ENCODE data around the gene CFAP45. TPM values are rescaled to one million over a fixed set of nuclear protein-coding genes. Genes with fewer than 3 reads are reported as not detected.

Gene CFAP45
- under 1 TPM in 1 of 4 donors, not detected in 3; 0.42 TPM for total RNA-seq
- polyA plus RNA-seq, result under 1 TPM; 0.04 to 0.25 (median 0.13) TPM
- long read RNA-seq, donor 1, result 0 reads
- long read RNA-seq, donor 2, partial matches to known transcripts, result 0 of 1 reads
- long read RNA-seq, donor 2, other reads (novel, unspliced or antisense), result 1 of 1 reads

- Histone ChIP-seq H3K36me3 (ENCODE audit: insufficient read depth in 1 of 2, low read depth in 1 of 2) (no peaks in the 10 kb centered on the region), H3K9me3 (no peaks in the 10 kb centered on the region), H3K27ac (no peak within 1 kb of the TSS), H3K4me3 (no peak within 1 kb of the TSS), H3K4me1 (peaks cover 4% of the 10 kb centered on the region), H3K27me3 (ENCODE audit: insufficient read depth in 3 of 3, low read length in 2 of 3) (peaks cover 0 to 6% (median 0%) of the 10 kb centered on the region in 3 donors)
- peak; percentile 76 to 82 for DNase-seq
- no peak for TF ChIP-seq CTCF (IDR thresholded peaks at IDR 0.05)
- WGBS, 3 donors, result 15 to 20% (median 20%) methylated on average over 30 of the region's 30 CpGs
- intact Hi-C loops (cut with DNase I), result no loop called here
- peak; percentile 46 to 74 (median 58) for ATAC-seq
Measured at GRCh38 chr1:159900086-159900680, at the start of gene CFAP45. TSS of gene CFAP45 (minus strand) at chr1:159900165. CDS start at chr1:159900098, 67 bp downstream.

GRCh38 chr1:159949123-159949522 is 49.2 kb upstream of the CFAP45 start:
- H3K9me3 ChIP-seq, result no peaks in the 10 kb centered on the region
- H3K27ac ChIP-seq, result no peak overlapping the region
- no peaks in the 10 kb centered on the region for H3K4me1 ChIP-seq
- H3K27me3 ChIP-seq (ENCODE audit: insufficient read depth in 3 of 3, low read length in 2 of 3), result peaks cover 0 to 33% (median 4%) of the 10 kb centered on the region in 3 donors
- no peak for TF ChIP-seq CTCF (IDR thresholded peaks at IDR 0.05)
- intact Hi-C loops (cut with DNase I), result no loop called here
- WGBS, 3 donors, result 74 to 83% (median 77%) methylated on average over 6 of the region's 6 CpGs
- DNase-seq (no peak), ATAC-seq (no peak)
- H3K4me3 ChIP-seq, result no peak overlapping the region
- H3K36me3 ChIP-seq (ENCODE audit: insufficient read depth in 1 of 2, low read depth in 1 of 2), result no peaks in the 10 kb centered on the region

- TF ChIP-seq CTCF (IDR thresholded peaks at IDR 0.05), result no peak
- DNase-seq, result no peak
- intact Hi-C loops (cut with DNase I), result no loop called here
Measured at GRCh38 chr1:159947942-159948341, 48.0 kb upstream of the CFAP45 start.

GRCh38 chr1:159946242-159947187 is 46.5 kb upstream of the CFAP45 start:
- H3K9me3 ChIP-seq, result no peaks in the 10 kb centered on the region
- no peaks in the 10 kb centered on the region for H3K36me3 ChIP-seq (ENCODE audit: insufficient read depth in 1 of 2, low read depth in 1 of 2)
- peaks cover 0 to 42% (median 8%) of the 10 kb centered on the region in 3 donors for H3K27me3 ChIP-seq (ENCODE audit: insufficient read depth in 3 of 3, low read length in 2 of 3)
- DNase-seq (no peak), ATAC-seq (peak in 1 of 4 donors; percentile 7)
- no peak overlapping the region for H3K27ac ChIP-seq
- 38 to 45% (median 39%) methylated on average over 9 of the region's 9 CpGs for WGBS, 3 donors
- H3K4me3 ChIP-seq, result peak overlapping the region; percentile 65
- no peaks in the 10 kb centered on the region for H3K4me1 ChIP-seq
- TF ChIP-seq CTCF (IDR thresholded peaks at IDR 0.05), result no peak
- intact Hi-C loops (cut with DNase I), result no loop called here

More at GRCh38 chr1:159947942-159948341, 48.0 kb upstream of the CFAP45 start:
- no peaks in the 10 kb centered on the region for H3K4me1 ChIP-seq
- no peak overlapping the region for H3K27ac ChIP-seq
- no peak for ATAC-seq
- H3K4me3 ChIP-seq, result no peak overlapping the region
- no peaks in the 10 kb centered on the region for H3K9me3 ChIP-seq
- peaks cover 0 to 34% (median 6%) of the 10 kb centered on the region in 3 donors for H3K27me3 ChIP-seq (ENCODE audit: insufficient read depth in 3 of 3, low read length in 2 of 3)
- no peaks in the 10 kb centered on the region for H3K36me3 ChIP-seq (ENCODE audit: insufficient read depth in 1 of 2, low read depth in 1 of 2)
- WGBS, 3 donors, result 63 to 94% (median 71%) methylated on average over 1 of the region's 1 CpG

Measured in psoas muscle (tissue), 8 donors.